ENCODE data around the gene SAE1. TPM values are rescaled to one million over a fixed set of nuclear protein-coding genes. Genes with fewer than 3 reads are reported as not detected.

Gene SAE1
- total RNA-seq, 6 experiments from 2014 or later: 18.8 to 33.2 (median 26.7) TPM

DNA sequence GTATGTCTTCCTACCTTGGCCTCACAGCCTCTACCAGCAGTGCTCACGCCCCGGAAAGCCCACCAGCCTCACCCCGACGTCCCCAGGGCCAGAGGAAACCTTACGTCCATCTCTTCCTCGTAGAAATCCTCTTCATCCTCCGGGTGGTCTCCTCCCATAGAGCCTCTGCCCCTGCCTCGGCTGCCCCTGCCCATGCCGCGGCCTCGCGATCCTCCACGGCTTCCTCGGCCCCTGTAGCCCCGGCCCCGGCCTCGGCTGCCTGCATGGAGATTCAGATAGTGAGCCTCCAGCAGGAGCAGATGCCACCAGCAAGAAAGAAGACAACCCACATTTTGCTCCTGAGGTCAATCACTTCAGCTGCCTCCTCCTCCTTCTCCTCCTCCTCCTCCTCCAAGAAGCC is 44.4 kb upstream of the SAE1 start:
- intact Hi-C loops (cut with DNase I): no loop called here
- DNase-seq (no peak), ATAC-seq (no peak)
- no peak overlapping the region for H3K4me3 ChIP-seq
- WGBS (ENCODE audit: insufficient coverage, low coverage, low lambda C conversion rate, missing lambda C conversion rate): 93% methylated on average over 11 of the region's 17 CpGs
- H3K36me3 ChIP-seq: peaks cover 7 to 89% (median 41%) of the 10 kb centered on the region in 4 donors
- H3K9me3 ChIP-seq: no peaks in the 10 kb centered on the region
- H3K27ac ChIP-seq: no peak overlapping the region
- no peaks in the 10 kb centered on the region for H3K4me1 ChIP-seq
- no peaks in the 10 kb centered on the region for H3K27me3 ChIP-seq
- TF ChIP-seq CTCF (IDR thresholded peaks at IDR 0.05) (no peak), POLR2A (IDR thresholded peaks at IDR 0.05) (no peak)

DNA sequence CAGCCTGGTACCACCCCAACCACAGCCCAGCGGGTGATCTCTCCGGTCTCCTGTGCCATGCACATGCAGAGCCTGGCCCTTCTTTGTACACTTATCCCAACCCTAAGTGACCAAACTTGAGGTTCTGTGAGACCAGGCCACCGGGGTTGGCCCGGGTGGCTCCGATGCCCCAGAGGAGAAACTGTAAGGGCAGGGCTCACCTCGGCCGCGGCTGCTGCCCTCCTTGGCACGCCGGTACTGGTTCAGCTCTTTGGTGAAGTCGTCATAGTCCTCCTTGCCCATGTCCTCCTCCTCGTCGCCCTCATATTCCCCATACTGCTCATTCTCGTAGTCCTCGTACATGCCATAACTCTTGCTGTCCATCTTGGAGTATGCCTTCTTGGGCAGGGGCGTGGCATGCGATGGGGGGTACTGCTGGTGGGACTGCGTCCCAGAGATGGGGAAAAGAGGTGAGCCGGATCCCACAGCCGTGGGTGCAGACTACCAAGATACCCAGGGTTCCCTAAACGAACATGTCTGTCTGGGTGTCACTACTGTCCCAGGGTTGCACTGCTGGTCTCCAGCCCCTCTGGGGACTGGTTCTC is 40.8 kb upstream of the SAE1 start:
- DNase-seq: no peak
- 90% methylated on average over 9 of the region's 21 CpGs for WGBS (ENCODE audit: insufficient coverage, low coverage, low lambda C conversion rate, missing lambda C conversion rate)

GRCh38 chr19:47093254-47093653 is 37.4 kb upstream of the SAE1 start:
- TF ChIP-seq POLR2A (IDR thresholded peaks at IDR 0.05): no peak
- TF ChIP-seq CTCF (IDR thresholded peaks at IDR 0.05): no peak
- no peaks in the 10 kb centered on the region for H3K27me3 ChIP-seq
- WGBS (ENCODE audit: insufficient coverage, low coverage, low lambda C conversion rate, missing lambda C conversion rate): 86% methylated on average over 4 of the region's 5 CpGs
- ATAC-seq (no peak), DNase-seq (no peak)
- intact Hi-C loops (cut with DNase I): no loop called here
- no peak overlapping the region for H3K4me3 ChIP-seq
- peaks cover 0 to 41% (median 9%) of the 10 kb centered on the region in 4 donors for H3K36me3 ChIP-seq
- H3K27ac ChIP-seq: no peak overlapping the region
- peaks cover 0 to 28% (median 12%) of the 10 kb centered on the region in 4 donors for H3K4me1 ChIP-seq
- H3K9me3 ChIP-seq: no peaks in the 10 kb centered on the region

More for the DNA sequence above, 40.8 kb upstream of the SAE1 start:
- intact Hi-C loops (cut with DNase I): no loop called here
- no peak for ATAC-seq
- Histone ChIP-seq H3K36me3 (peaks cover 0 to 73% (median 17%) of the 10 kb centered on the region in 4 donors), H3K4me1 (peaks cover 0 to 1% (median 0%) of the 10 kb centered on the region in 4 donors), H3K9me3 (no peaks in the 10 kb centered on the region), H3K27ac (no peak overlapping the region), H3K4me3 (no peak overlapping the region), H3K27me3 (no peaks in the 10 kb centered on the region)
- TF ChIP-seq POLR2A (IDR thresholded peaks at IDR 0.05): no peak
- no peak for TF ChIP-seq CTCF (IDR thresholded peaks at IDR 0.05)

DNA sequence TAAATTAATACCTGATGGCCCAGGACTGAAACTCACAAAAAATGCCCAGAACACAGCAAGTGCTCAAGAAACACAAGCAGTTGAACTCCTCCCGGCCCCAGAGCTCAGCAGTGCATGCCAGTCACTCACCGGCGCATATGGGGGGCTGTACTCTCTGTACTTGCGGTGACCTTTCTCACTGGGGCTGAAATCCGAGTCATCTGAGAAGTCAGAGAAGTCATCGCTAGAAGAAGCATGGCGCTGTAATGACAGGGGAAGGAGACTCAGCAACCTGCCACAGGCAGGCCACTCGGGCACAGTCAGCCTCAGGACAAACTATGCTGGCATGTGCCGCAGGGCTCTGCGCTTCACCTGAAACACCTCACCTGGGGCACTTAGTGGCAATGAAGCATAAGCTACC is 36.8 kb upstream of the SAE1 start:
- intact Hi-C loops (cut with DNase I): no loop called here
- Histone ChIP-seq H3K36me3 (peaks cover 0 to 36% (median 7%) of the 10 kb centered on the region in 4 donors), H3K27ac (no peak overlapping the region), H3K4me1 (peaks cover 0 to 28% (median 12%) of the 10 kb centered on the region in 4 donors), H3K9me3 (no peaks in the 10 kb centered on the region), H3K27me3 (no peaks in the 10 kb centered on the region), H3K4me3 (no peak overlapping the region)
- ATAC-seq (no peak), DNase-seq (no peak)
- no peak for TF ChIP-seq CTCF (IDR thresholded peaks at IDR 0.05)
- TF ChIP-seq POLR2A (IDR thresholded peaks at IDR 0.05): no peak
- 92% methylated on average over 4 of the region's 10 CpGs for WGBS (ENCODE audit: insufficient coverage, low coverage, low lambda C conversion rate, missing lambda C conversion rate)
